Calu3 (cell line): ENCODE data around the gene PPP4R2. TPM values are rescaled to one million over a fixed set of nuclear protein-coding genes. Genes with fewer than 3 reads are reported as not detected.
A peak's percentile ranks its signal among the peaks of the same experiment; 100 is the strongest.

Experiments
- BruUV-seq: library from RNA; stranded (reverse); fragments of 400-500 nt; replicated peaks from 2 replicates; lab custom pipeline; 2021; lab: Mats Ljungman, UMichigan
- CTCF ChIA-PET: fragments of 300-600 bp; sonication (Branson Sonifier 250); formaldehyde crosslinking; loops from one replicate; lab custom pipeline; 2022; ENCODE audit warnings: antibody characterized with exemption; lab: Charles Lee
- DNase-seq: peaks from one replicate; pipeline ENCODE4 v3.0.0; 2022
- H3K27ac Mint-ChIP-seq: one replicate; pipeline ENCODE4 v1.8.0; 2022; ENCODE audit warnings: mixed read lengths; ENCODE audit not compliant: unreplicated experiment
- H3K27me3 Mint-ChIP-seq: one replicate; pipeline ENCODE4 v1.8.0; 2022; ENCODE audit warnings: mixed read lengths; ENCODE audit not compliant: unreplicated experiment
- H3K36me3 Mint-ChIP-seq: one replicate; pipeline ENCODE4 v1.8.0; 2022; ENCODE audit warnings: mild to moderate bottlenecking, moderate library complexity, mixed read lengths; ENCODE audit not compliant: insufficient read depth, unreplicated experiment
- H3K4me1 Mint-ChIP-seq: one replicate; pipeline ENCODE4 v1.8.0; 2022; ENCODE audit warnings: mild to moderate bottlenecking, low read depth, mixed read lengths; ENCODE audit not compliant: unreplicated experiment
- H3K4me3 Mint-ChIP-seq: one replicate; pipeline ENCODE4 v1.8.0; 2022; ENCODE audit warnings: mild to moderate bottlenecking, low read depth, moderate library complexity, mixed read lengths; ENCODE audit not compliant: unreplicated experiment
- H3K9me3 Mint-ChIP-seq: one replicate; pipeline ENCODE4 v1.8.0; 2022; ENCODE audit warnings: low read depth, mixed read lengths; ENCODE audit not compliant: unreplicated experiment
- intact Hi-C: fragments of 100-400 bp; cut with micrococcal nuclease; formaldehyde crosslinking; loops from one replicate; pipeline ENCODE4 v1.10.0; 2022; ENCODE audit not compliant: unreplicated experiment
- total RNA-seq: library from RNA; stranded (reverse); gene quantifications from 2 replicates; pipeline ENCODE4 v1.2.3, GENCODE V29; 2022
- TF ChIP-seq, protein P1 (sequence below): fragments of 200-600 bp; IDR thresholded peaks from one replicate; pipeline ENCODE4 v1.8.0; 2022; ENCODE audit warnings: antibody characterized with exemption; ENCODE audit not compliant: unreplicated experiment

Gene PPP4R2
- total RNA-seq, 1 experiment from 2014 or later = 89.0 TPM

DNA sequence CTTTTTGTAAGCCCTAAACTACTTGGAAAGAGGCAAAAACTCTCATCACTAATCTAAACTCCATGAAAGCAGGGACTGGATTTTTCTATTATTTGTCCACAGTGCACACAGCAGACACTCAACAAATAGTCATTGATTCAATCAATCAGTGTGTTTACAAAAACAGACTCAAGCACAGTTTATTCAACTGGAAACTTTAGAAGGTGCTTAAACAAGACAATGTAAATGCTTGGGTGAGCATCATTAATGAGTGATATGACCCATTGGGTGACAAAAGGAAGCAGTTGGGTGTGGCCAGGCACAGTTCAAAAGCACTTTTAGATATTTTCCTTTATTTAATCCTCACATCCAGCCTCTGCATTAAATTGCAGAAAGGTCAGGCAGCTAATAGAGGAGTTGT lies 32.0 kb upstream of the PPP4R2 start:
- intact Hi-C loops = no loop called here
- CTCF ChIA-PET = no interaction called here

DNA sequence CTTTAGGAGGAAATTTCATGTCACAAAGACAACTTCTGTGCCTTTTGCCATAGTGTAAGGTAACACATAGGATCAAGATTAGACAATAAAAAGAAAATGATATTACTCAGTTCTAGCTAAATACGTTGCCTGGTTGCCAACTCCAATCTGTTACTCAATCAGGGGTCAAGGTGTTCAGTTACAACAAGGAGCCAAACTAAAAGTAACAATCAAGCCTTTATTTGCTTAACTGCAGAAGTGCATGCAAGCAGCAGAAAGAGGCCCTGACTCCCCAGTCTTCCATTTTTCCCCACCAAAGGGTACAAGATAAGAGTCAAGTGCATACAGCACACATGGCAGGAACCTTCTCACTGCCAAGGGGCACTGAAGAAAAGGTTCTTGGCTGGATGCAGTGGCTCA lies 28.3 kb upstream of the PPP4R2 start:
- CTCF ChIA-PET = no interaction called here
- peak; percentile 14 for DNase-seq
- intact Hi-C loops = no loop called here
- Mint-ChIP-seq H3K4me3 (no peak overlapping the region), H3K4me1 (peaks cover 15% of the 10 kb centered on the region), H3K36me3 (peaks cover 3% of the 10 kb centered on the region), H3K27me3 (no peaks in the 10 kb centered on the region), H3K9me3 (no peaks in the 10 kb centered on the region), H3K27ac (no peak overlapping the region)
- TF ChIP-seq, protein P1, sequence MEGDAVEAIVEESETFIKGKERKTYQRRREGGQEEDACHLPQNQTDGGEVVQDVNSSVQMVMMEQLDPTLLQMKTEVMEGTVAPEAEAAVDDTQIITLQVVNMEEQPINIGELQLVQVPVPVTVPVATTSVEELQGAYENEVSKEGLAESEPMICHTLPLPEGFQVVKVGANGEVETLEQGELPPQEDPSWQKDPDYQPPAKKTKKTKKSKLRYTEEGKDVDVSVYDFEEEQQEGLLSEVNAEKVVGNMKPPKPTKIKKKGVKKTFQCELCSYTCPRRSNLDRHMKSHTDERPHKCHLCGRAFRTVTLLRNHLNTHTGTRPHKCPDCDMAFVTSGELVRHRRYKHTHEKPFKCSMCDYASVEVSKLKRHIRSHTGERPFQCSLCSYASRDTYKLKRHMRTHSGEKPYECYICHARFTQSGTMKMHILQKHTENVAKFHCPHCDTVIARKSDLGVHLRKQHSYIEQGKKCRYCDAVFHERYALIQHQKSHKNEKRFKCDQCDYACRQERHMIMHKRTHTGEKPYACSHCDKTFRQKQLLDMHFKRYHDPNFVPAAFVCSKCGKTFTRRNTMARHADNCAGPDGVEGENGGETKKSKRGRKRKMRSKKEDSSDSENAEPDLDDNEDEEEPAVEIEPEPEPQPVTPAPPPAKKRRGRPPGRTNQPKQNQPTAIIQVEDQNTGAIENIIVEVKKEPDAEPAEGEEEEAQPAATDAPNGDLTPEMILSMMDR = no peak
- BruUV-seq = no TSS peak

More for the DNA sequence above, 32.0 kb upstream of the PPP4R2 start:
- Mint-ChIP-seq H3K9me3 (no peaks in the 10 kb centered on the region), H3K4me3 (no peak overlapping the region), H3K4me1 (peaks cover 18% of the 10 kb centered on the region), H3K36me3 (no peaks in the 10 kb centered on the region), H3K27ac (no peak overlapping the region), H3K27me3 (no peaks in the 10 kb centered on the region)
- TF ChIP-seq, protein P1 = no peak
- no TSS peak for BruUV-seq
- DNase-seq = no peak

DNA sequence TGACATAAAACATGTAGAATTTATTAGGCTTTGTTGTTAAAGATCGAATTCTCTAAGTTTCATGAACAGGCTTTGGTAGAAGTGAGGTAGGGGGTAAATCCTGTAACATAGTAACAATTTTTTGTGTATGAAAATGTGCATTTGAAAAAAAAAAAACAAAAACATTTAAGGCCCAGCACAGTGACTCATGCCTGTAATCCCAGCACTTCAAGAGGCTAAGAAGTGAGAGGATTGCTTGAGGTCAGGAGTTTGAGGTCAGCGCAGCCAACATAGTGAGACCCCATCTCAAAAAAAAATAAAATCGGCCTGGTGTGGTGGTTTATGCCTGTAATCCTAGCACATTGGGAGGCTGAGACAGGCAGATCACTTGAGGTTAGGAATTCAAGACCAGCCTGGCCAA lies 26.8 kb upstream of the PPP4R2 start:
- H3K9me3 Mint-ChIP-seq = no peaks in the 10 kb centered on the region
- H3K27ac Mint-ChIP-seq = no peak overlapping the region
- H3K36me3 Mint-ChIP-seq = peaks cover 7% of the 10 kb centered on the region
- no peaks in the 10 kb centered on the region for H3K27me3 Mint-ChIP-seq
- H3K4me1 Mint-ChIP-seq = peaks cover 23% of the 10 kb centered on the region
- intact Hi-C loops = no loop called here
- no peak overlapping the region for H3K4me3 Mint-ChIP-seq
- no TSS peak for BruUV-seq
- TF ChIP-seq, protein P1 = no peak
- no peak for DNase-seq
- CTCF ChIA-PET = no interaction called here

DNA sequence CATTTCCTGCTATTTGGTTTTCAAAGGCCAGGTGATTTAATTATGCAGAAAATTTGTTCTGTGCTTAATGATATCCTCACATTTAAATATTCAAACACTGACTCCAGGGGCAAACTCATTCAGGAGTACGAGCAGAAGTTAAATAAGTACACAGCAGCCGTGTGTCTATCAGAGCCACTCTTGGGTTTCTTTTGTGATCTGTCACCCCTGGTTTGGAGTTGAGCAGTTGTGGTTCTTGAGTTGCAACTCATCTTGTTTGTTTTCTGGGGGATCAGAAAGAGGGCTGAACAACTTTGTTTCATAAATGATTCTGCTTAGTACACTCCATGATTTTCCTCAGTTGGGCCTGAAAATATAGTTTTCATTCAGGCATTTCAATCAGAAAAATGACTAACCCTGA lies 25.7 kb upstream of the PPP4R2 start:
- H3K9me3 Mint-ChIP-seq = no peaks in the 10 kb centered on the region
- intact Hi-C loops = no loop called here
- CTCF ChIA-PET = no interaction called here
- H3K36me3 Mint-ChIP-seq = peaks cover 7% of the 10 kb centered on the region
- DNase-seq = no peak
- no TSS peak for BruUV-seq
- no peaks in the 10 kb centered on the region for H3K27me3 Mint-ChIP-seq
- TF ChIP-seq, protein P1 = no peak
- no peak overlapping the region for H3K27ac Mint-ChIP-seq
- peaks cover 23% of the 10 kb centered on the region for H3K4me1 Mint-ChIP-seq
- no peak overlapping the region for H3K4me3 Mint-ChIP-seq
